GM18526 (cell line): ENCODE measurements around the gene NECTIN1.

Experiments
- POLR2A ChIP-seq: IDR thresholded peaks from 3 replicates; pipeline ENCODE4 v1.6.1; 2011; ENCODE audit not compliant: insufficient read length; ENCODE audit errors: extremely low read depth

Gene NECTIN1

GRCh38 chr11:119624629-119625028 lies 104.4 kb downstream of the NECTIN1 start:
- TF ChIP-seq POLR2A, result no peak

- TF ChIP-seq POLR2A, result no peak
Observed at GRCh38 chr11:119624102-119624615, 104.8 kb downstream of the NECTIN1 start.

- TF ChIP-seq POLR2A, result no peak
Observed at GRCh38 chr11:119623682-119624081, 105.3 kb downstream of the NECTIN1 start.

GRCh38 chr11:119622454-119623143 lies 106.4 kb downstream of the NECTIN1 start:
- no peak for TF ChIP-seq POLR2A

- no peak for TF ChIP-seq POLR2A
Observed at GRCh38 chr11:119619665-119620064, 109.3 kb downstream of the NECTIN1 start.

GRCh38 chr11:119618208-119618909 lies 110.6 kb downstream of the NECTIN1 start:
- no peak for TF ChIP-seq POLR2A

- no peak for TF ChIP-seq POLR2A
Observed at GRCh38 chr11:119617340-119617713, 111.7 kb downstream of the NECTIN1 start.

GRCh38 chr11:119616586-119617339 lies 112.2 kb downstream of the NECTIN1 start:
- TF ChIP-seq POLR2A, result no peak

- TF ChIP-seq POLR2A, result no peak
Observed at GRCh38 chr11:119615882-119616196, 113.2 kb downstream of the NECTIN1 start.

GRCh38 chr11:119615003-119615881 lies 113.8 kb downstream of the NECTIN1 start:
- no peak for TF ChIP-seq POLR2A

- TF ChIP-seq POLR2A, result no peak
Observed at GRCh38 chr11:119614222-119615002, 114.6 kb downstream of the NECTIN1 start.

GRCh38 chr11:119612814-119613213 lies 116.2 kb downstream of the NECTIN1 start:
- TF ChIP-seq POLR2A, result no peak

GRCh38 chr11:119610836-119611426 lies 118.1 kb downstream of the NECTIN1 start:
- TF ChIP-seq POLR2A, result no peak

GRCh38 chr11:119608781-119609180 lies 120.2 kb downstream of the NECTIN1 start:
- no peak for TF ChIP-seq POLR2A

GRCh38 chr11:119608201-119608600 lies 120.8 kb downstream of the NECTIN1 start:
- TF ChIP-seq POLR2A, result no peak
